ENCODE measurements around the gene THOC7.

DNA sequence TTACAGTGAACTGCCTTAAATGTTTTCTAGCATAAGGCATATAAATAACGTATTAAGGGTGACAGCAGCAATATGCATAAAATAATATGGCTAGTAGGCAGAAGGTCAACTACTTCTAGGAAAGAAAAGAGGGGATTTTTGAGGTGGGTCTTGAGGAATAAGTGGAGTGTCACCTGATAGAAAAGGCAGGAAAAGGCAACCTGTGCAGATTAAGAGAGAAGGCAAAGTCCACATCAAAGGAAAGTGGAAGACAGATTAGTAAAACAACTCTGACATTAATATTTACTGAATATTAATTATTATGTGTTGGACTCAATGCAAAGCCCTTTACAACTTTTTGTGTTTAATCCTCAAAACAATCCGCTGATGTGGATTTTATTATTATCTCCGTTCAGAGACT lies 2.8 kb downstream of the THOC7 start:
- TF ChIP-seq, protein P1, sequence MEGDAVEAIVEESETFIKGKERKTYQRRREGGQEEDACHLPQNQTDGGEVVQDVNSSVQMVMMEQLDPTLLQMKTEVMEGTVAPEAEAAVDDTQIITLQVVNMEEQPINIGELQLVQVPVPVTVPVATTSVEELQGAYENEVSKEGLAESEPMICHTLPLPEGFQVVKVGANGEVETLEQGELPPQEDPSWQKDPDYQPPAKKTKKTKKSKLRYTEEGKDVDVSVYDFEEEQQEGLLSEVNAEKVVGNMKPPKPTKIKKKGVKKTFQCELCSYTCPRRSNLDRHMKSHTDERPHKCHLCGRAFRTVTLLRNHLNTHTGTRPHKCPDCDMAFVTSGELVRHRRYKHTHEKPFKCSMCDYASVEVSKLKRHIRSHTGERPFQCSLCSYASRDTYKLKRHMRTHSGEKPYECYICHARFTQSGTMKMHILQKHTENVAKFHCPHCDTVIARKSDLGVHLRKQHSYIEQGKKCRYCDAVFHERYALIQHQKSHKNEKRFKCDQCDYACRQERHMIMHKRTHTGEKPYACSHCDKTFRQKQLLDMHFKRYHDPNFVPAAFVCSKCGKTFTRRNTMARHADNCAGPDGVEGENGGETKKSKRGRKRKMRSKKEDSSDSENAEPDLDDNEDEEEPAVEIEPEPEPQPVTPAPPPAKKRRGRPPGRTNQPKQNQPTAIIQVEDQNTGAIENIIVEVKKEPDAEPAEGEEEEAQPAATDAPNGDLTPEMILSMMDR (IDR thresholded peaks at IDR 0.05) = no peak
- no peak for TF ChIP-seq POLR2A (IDR thresholded peaks at IDR 0.05)
